Suppressor macrophage treated with lipopolysaccharide for 1 hour (primary cell): Measurements from ENCODE around the gene RNF222.

Experiments used
- DNase-seq, 3 donors: peaks; one replicate each; pipeline ENCODE4 v3.0.0-alpha.2; 2020 to 2022

RNF222 gene

DNA sequence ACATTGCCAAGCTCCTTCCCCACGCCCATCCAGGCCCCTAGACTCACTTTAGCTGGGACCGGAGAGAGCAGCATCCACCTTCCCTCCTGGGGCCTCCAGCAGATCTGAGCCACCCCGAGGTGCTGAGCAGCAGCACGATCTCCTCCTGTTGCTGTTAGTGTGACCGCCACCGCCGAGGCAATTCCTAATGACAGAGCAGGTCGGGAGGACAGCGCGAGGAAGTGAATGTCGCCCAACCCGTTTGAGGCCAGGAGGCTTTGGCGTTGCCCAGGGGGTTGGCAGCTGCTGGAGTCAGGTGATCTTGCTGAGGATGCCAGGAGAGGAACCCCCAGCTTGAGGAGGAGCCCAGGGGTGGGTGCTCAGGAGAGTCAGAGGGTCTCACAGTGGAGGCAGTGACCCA is at the start of gene RNF222:
Gene RNF222, minus strand, starts transcription at position 192 of the 400 bp plus-strand sequence. CDS start 4,366 bp downstream, outside the sequence.
- no peak for DNase-seq

DNA sequence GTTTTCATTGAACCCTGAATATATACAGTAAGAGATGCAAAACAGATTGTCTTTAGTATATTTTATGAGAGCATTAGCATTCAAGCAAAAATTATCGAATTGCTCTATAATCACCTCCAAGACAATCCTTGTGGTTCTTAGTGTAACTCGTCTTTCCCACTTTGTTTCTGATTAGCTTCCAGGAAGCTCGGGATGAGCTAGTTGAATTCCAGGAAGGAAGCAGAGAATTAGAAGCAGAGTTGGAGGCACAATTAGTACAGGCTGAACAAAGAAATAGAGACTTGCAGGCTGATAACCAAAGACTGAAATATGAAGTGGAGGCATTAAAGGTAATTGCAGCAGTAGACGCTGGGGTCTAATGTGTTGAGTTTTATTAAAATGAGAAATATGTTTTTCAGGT is 47.9 kb upstream of the RNF222 start:
- no peak for DNase-seq

GRCh38 chr17:8444494-8444893 is 46.9 kb upstream of the RNF222 start:
- no peak for DNase-seq

DNA sequence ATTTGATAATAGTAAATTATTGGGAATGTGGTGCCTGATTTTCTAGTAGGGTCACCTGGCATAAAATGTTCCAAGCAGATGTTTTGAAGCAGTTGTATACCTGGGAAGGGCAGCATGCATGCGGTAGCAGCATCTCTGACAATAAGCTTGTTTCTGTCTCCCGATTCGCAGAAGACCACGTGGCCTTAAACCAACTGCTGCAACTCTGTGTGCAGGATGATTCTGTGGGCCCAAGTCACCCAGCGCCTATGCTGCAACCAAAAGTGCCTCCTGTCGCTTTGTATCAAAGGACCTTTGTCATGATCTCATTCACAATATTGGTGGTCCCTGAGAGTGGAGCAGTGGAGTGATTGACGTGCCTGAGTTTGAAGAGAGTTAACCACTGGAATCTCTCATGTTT is 46.1 kb upstream of the RNF222 start:
- no peak for DNase-seq

- DNase-seq = no peak
These were observed 44.7 kb upstream of the RNF222 start for GRCh38 chr17:8442310-8442709.

- peak in 2 of 3 donors; percentile 15 to 25 for DNase-seq
These were observed 44.1 kb upstream of the RNF222 start for GRCh38 chr17:8441690-8442089.

DNA sequence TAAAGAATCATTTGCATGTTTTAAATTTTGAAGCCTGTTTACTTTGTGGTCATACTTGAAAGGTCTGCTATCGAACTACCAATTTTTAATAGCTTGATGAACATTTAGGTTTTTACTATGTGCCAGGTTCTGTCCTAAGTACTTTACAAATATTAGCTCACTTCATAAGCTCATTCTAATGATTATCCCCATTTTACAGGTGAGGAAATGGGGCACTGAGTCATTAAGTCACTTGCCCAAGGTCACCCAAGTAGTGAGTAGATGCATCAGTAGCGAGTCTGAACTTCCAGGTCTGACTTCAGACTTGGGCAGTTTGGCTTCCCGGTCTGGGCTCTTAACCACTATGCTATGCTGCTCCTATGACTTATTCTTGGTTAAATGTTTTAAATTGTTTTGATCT is 42.1 kb upstream of the RNF222 start:
- no peak for DNase-seq

- no peak for DNase-seq
These were observed 40.8 kb upstream of the RNF222 start for GRCh38 chr17:8438441-8438840.

GRCh38 chr17:8436844-8437171 is 39.2 kb upstream of the RNF222 start:
- DNase-seq = no peak

GRCh38 chr17:8436169-8436843 is 38.7 kb upstream of the RNF222 start:
- peak; percentile 70 to 87 (median 77) for DNase-seq

- peak; percentile 99 to 100 (median 100) for DNase-seq
These were observed 37.9 kb upstream of the RNF222 start, which contains the start of gene NDEL1 for GRCh38 chr17:8435245-8436168. Gene NDEL1 (plus strand): TSS chr17:8435884. CDS start chr17:8444272, 8,388 bp downstream.

DNA sequence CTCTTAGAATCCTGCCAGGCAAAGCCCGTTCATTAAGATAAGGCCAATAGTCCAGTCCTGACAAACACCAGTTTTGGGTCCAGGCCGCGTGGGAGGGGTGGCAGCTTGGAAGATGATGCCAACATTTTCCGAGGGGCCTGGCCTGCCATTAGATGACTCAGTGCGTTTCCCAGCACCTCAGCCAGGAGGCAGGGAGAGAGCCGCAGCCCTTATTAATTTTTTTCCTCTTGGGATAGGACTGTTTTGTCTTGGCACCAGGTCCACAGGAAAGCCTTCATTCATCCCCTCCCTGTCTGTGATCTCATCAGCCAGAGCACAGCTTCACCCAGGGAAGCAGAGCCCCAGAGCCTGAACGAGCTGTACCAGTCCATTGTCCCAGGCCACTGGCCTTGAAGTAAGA is 33.3 kb upstream of the RNF222 start:
- DNase-seq = no peak

DNA sequence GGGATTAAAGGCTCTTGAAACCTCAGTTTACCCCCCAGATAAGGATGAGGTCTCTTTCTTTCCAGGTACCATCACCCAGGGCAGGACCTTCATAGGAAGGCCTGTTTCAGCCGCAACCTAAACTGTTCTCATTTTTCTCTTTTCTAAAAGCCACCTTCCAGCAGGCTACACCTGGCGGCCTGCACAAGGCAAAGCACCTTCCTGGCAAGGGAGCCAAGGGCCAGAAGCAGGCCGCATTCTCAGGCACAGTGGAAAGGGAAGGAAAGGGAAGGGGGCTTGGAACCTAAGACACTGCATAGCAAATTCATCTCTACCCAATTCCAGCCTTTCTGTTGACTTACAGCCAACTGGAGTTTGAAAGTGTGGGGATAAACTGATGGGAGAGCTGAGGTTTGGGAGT is 29.2 kb upstream of the RNF222 start:
- no peak for DNase-seq

DNA sequence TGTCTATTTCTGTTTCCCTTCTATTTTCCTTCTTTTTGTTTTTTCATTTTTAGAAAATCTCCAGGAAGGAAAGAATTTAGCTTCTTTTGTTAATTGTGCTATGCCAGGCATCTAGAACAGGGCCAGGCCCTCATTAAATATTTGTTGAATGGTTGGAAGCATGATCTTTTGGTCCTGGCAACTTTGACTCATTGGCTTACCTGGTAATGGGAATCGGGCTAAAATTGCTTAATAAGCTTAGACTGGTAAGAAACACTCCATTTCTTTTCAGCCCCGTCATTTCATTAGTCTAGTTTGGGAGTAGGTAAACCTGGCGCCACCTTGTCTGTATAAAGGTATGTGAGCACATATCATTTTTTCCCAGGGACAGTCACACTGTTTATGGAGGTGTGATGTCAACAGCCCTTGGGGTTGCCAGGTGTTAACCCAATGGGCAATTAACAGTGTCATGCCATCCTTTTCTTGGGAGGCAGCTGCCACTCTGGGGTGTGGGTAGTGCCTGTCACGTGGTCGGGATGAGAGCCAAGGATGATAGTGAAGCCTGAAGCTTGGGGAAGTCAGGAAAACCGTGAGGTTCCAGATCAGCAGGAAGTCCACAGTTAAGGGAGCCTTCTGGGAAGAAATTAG is 28.6 kb upstream of the RNF222 start:
- no peak for DNase-seq

DNA sequence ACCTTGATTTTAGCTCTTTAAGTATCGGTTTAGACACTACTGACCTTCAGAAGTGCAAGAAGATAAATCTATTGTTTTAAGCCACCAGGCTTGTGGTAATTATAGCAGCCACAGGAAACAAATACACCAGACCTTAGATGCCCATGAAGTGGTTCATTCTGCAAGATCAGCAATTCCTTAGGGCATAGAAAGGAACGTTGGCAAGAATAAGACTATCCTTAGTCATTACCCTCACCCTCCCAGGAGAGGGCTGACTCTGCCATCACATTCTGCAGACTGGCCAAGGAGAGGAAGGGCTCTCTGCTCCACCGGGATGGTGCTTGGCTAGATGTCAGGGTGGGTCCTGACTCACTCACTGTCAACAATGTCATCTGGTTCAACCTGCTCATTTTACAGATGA is 23.9 kb upstream of the RNF222 start:
- peak; percentile 14 to 47 (median 32) for DNase-seq

DNA sequence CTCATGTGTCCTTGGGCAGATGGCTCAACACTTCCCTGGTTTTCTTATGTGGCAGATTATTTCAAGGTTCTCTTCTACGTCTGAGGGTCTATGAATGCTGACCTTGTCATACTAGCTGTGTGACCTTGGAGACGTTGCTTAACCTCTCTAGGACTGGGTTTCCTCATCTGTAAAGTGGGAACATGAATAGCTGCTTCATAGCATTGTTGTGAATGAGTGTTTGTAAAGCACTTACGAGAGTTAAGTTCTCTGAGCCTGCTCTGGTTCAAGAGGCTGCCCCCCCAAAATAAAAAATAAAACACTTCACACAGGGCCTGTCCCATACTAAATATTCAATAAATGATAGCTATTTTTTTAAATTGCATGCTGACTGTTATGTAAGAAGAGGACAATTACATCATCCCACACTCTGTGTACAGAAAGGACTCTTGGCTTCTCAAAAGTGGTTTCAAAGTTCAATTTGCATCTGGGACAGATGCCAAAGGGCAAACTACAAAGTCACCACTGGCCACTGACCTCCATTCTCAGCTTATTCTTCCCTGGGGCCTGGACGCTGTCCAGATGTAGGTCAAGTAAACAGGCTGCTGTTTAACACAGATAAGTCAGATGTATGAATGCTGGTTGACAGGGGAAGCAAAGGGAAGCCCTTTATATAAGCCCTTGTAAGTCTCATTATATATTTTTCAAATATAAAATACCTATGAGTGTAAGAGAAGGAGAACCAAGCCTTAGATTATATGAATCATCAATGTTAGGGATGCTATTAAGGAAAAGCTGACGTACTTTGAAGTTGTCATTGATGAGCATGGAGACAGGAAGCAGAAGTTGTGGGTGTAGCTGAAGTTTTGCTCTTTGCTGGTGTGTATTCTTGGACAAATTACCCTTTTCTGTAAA is 22.7 kb upstream of the RNF222 start:
- DNase-seq = peak; percentile 75 to 92 (median 88)

- DNase-seq = peak in 1 of 3 donors; percentile 20
These were observed 21.7 kb upstream of the RNF222 start for GRCh38 chr17:8419305-8419704.

- DNase-seq = no peak
These were observed 20.8 kb upstream of the RNF222 start for GRCh38 chr17:8418471-8418870.

DNA sequence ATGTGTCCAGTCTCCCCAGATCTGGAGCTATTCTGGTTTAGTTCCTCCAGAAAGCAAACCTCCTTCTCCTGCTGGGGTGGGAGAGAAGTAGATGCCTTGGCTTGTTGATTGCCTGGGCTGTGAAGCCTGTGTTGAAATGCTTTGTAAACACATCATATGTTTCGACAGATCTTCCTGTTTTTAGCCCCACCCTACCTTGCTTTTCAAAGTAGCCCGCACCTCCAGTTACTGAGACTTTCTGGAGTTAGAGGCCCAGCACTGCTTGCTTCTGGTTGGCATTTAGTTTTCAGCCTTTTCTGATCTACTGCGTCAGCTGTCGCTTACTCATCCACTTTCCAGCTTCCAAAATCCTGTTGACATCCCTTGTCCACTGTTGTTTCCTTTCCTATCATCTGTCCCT is 20.2 kb upstream of the RNF222 start:
- DNase-seq = peak; percentile 71 to 77 (median 76)

DNA sequence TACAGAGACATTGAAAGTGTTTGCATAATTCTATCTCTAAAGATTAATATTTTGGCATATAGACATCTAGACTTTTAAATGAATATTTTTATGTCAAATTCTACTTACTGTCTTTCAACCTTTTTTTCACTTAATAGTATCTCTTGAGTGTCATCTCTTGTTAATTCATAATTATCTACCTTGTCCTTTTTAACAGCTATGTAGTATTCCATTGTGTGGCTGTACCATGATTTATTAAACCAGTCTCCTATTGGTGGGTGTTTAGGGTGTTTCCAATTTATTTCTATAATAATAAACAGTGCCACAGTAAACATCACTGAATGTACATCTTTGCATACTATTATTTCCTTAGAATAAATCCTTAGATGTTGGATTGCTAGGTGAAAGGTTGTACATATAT is 16.3 kb upstream of the RNF222 start:
- DNase-seq = no peak

DNA sequence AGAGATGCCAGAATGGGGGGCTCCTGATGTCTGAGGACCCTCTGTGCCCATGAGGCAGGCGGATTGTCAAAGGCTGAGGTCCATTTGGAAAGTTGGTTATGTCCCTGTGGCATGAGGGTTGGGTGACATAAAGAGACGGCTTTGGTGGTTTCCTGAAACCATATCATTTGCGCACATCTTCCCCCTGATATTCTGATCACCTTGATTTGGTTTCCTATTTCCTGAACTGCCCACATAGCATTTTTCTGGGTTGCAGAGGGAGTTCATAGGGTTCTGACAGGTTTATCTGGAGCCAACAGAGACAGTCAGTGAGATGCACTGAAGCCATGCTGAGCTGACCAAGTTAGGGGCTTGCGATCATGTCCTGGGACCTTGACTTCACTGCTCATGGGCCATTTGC is 15.7 kb upstream of the RNF222 start:
- no peak for DNase-seq

DNA sequence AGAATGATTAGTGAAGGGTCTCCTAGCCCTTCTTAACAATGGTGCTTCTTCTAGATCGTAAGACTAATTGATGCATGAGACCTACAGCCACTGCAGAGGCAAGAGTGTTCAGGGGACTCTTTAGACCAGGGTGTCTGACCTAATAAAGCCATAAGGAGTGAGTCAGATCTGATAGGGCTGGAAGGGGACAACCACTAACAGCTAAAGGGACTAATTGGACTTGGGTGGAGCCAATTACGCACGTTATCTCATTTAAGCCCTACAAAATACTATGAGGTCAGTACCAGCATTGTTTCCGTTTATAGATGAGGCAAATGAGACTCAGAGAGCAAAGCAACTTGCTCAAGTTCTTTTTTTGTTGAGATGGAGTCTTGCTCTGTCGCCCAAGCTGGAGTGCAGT is 14.5 kb upstream of the RNF222 start:
- no peak for DNase-seq

DNA sequence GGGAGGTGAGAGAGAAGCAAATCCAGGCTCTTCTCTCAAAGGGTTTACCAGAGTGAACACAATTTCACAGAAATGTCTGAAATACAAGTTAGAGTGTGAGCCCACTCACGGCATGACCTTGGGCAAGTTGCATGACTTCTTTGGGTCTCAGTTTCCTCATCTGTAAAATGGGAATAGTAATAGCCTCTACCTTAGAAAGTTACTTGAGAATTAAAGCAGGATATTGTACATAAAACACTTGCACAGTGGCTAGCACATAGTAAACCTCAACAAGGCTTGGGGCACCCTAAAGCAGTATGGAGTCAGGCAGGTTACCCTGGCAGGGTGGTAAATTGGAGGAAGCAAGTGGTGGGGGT is 13.2 kb upstream of the RNF222 start:
- DNase-seq = no peak
